GM18867 (cell line): ENCODE data around the gene NOX5.

Experiments
- ATAC-seq: cut with Tn5 transposase; IDR thresholded peaks from one replicate; pipeline ENCODE4 v1.9.1; 2021; ENCODE audit warnings: mild to moderate bottlenecking, moderate library complexity; ENCODE audit not compliant: unreplicated experiment

The NOX5 gene

DNA sequence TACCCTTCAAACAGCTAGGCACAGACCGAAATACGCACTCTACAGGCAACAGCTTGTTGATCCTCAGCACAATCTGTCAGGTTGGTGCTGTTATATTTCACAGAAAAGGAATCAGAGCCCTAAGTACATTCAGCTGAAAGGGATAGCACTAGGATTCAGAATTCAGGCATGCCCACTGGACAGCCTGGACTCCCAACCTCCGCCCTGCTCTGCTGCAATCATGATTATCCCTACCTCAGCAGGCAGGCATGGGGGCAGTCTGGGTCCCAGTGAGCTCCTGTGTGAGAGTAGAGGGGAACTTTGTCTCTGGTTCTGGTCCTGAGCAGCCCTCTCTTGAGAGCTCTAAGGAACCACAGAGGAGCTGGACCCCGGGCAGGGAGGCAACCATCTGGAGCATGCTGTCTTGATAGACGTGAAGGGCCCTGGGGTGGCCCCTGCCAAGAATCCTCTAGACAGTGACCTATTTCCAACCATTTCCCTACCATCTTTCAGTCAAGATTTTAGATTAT lies 23.4 kb upstream of the NOX5 start:
- no peak for ATAC-seq

DNA sequence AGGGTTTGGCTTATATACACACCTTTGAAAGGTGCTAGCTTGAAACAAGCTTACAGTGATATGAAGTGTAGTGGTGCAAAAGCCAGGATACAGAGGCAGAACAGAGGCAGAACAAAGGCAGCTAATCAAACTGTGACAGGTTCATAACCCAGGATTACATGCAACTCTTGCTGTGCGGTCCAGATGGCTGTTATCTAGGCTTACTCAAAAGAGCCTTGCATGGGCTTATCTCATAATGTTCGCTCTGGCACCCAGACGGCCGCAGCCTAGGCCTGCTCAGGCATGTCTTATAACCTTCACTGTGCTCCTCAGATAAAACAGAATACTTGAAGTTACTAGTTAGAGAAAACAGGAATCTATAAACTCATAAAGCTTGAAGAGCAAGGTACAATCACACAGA lies 22.8 kb upstream of the NOX5 start:
- no peak for ATAC-seq

GRCh38 chr15:68992696-68993095 lies 21.8 kb upstream of the NOX5 start:
- no peak for ATAC-seq

- no peak for ATAC-seq
Observed at GRCh38 chr15:68993276-68993675, 21.2 kb upstream of the NOX5 start.

- ATAC-seq, result no peak
Observed at GRCh38 chr15:68994149-68994548, 20.3 kb upstream of the NOX5 start.

DNA sequence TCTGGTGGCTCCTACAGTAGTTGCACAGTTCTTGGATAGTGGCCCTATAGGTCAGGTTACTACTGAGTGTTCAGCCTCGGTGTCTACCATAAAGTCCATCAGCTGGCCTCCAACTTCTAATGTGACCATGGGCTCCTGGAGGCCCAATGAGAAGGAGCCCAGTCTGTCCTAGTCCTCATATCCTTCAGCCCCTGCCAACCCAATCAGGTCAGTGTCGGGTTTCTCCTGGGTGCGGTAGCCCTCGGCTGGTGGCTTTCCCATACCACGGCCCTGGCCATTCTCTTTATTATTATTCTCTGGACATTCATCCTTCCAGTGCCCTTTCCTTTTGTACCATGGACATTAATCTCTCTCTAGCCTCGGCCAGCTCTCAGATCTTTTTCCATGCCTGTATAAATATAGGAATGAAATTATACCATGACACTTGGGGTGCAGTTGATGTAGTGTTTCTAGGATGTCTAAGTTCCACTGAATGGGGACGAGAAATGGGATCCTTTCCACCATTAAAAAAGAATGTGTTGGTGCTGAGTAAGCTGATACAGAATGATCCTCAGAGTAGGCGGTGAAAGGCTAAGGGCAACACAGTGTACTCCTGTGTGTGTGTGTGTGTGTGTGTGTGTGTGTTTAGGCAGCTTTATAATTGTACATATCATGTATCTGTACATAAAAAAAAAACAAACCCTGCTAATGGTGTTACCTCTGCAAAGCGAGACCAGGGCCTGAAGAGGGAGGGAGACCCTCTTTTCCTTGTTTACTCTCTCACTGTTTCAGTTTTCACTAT lies 19.3 kb upstream of the NOX5 start:
- ATAC-seq, result no peak

DNA sequence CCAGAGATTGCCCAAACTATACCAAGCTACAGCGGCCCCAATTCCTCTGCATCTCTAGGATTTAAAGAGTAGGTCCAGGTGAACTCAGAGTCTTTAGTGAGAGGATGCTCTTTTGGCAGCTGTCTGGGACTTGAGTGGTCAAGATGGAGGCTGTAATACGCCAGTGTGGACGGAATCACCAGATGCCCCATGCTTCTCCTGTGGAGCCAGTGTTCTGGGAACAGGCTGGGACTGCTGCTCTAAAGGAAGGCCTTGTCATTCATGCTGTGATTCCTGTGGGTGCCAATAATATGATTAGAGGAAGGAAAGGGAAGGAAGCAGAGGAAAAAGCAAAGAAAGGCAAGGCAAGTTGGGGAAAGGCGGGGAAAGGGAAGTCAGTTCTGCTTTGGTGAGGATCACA lies 17.4 kb upstream of the NOX5 start:
- no peak for ATAC-seq

DNA sequence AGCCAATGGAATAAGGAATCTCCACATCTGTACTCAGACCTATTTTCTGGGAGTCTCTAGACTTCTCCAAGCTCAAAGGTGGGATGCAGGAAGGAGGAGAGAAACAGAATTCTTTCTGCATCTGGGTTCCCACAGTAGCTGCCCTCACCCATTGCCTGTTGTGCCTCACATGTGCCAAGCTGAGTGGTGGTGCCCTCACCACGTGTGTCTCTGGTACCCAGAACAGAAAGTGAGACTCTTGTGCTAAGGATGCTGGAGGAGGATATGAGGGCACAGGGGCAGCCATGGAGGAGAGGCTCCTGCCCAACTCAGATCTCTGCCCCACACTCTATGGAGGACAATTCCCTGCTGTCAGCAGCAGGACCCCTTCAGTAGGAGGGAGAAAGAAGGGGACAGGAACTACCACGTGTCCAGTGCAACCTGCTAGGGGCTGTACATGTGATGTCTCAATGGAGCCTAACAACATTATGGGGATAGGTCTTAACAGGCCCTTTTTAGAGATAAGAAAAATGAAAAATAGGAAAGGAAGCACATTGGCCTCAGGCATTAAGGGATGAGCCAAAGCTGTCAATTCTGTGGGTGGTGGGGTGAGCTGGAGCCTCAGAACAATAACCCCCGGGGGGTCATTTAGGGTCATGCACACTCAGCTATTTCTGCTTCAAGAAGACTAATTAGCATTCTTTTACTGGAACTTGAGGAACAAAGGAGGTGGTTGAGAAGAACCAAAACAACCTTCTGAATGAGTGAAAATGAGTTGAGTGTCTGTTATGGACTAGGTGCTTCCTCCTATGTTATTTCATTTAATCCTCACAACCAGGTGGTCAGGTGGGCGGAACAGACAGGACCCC lies 16.3 kb upstream of the NOX5 start:
- no peak for ATAC-seq

- ATAC-seq, result no peak
Observed at GRCh38 chr15:68999091-68999490, 15.4 kb upstream of the NOX5 start.

DNA sequence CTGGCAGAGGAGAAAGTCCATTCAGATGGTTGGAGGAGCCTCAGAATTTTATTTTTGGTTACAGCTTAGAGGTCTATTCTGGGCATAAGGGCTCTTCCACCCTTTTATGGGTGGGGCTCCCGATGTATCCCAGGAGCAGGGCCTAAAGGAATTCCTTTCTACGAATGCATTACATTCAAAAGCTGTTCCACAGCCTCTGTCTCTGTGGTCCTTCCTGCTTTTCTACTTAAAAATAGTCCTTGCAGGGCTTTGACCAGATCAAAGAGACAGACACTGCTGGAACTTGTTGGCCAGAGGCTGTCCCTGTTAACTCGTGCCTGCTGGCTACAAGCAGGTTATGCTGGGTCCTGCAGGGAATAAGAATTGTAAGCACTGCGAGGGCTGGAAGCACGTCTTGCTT lies 14.4 kb upstream of the NOX5 start:
- ATAC-seq, result no peak

- no peak for ATAC-seq
Observed at GRCh38 chr15:69000725-69001503, 13.6 kb upstream of the NOX5 start.

DNA sequence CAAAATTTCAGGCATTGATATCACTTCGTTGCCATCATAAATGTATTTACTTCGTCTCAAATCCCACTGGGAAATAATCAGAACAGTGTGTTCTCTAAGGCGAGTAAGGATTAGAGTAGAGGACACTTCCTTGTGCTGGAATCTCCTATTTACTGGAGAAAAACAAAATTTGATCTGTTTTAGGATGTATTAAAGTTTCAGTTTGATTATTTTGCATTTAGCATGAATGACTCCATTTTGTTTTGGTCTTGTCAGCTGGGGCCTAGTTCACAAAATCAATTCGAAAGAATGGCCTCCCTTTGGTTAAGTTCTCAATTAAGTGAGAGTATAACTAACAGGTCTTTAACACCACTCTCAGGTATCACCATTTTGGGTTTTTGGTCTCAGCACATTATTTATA lies 11.7 kb upstream of the NOX5 start:
- ATAC-seq, result no peak

DNA sequence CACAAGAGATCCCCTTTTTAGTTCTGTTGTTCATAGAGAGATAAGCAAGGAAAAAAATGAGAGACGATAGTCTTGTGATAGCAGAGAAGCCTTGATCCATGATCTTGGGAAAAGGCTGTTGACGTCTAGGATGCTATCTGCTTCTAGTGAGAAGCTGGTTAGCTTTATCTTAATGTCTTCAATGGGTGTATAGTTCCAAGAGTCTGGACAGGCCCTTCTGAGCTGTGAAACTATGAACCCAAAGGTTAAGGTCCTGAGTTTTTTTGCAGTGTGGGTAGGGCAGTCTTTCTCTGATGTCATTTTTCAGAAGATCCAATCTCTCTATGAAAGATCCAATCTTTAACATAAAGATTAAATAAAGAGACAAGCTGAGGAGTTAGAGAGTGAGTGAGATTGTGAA lies 10.5 kb upstream of the NOX5 start:
- ATAC-seq, result no peak

DNA sequence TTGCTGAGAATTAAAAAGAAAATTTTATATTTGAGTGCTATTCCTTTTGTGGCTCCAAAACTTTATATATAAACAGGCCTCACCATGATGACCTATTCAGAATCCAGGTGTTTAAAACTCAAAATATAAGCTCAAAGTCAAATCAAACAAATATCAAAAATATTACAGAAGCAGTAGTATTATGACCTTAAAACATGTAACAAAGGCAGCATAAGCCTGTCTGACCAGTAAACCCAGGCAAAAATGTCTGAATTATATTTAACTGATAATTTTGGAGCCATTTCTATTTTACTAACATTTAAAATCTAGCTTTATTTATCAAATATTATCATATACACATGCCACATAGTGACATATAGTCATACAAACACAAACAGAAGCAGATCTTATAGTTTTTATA lies 6.4 kb upstream of the NOX5 start:
- no peak for ATAC-seq

GRCh38 chr15:69009341-69009740 lies 5.2 kb upstream of the NOX5 start:
- ATAC-seq, result no peak

- ATAC-seq, result no peak
Observed at GRCh38 chr15:69011641-69012040, 2.9 kb upstream of the NOX5 start.

DNA sequence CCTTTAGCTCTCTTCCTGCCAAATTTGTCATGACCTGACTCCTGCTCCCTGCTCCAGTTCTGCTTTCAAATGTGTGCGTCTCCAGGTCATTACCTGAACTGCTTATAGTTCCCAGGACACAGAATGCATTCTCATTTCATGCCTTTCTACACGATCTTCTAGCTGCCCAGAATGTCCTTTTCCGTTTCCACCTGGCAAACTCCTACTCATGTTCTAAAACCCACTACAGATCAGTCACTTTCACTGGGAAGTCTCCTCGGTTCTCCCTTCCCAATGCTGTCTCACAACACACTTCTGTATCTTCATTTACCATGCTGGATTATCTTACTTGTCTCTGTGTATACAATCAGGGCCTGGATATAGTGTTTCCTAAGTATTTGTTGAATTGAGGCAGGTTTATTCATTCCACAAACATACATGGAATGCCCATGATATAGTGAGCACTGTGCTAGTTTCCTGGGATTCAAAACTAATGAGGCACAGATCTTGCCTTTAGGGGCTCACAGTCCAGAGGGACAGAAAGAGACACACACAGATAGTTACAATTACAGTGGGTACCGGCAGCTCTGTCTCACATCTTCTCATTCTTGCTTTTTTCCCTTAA lies 1.6 kb upstream of the NOX5 start:
- no peak for ATAC-seq

- ATAC-seq, result no peak
Observed at GRCh38 chr15:69013726-69014406, 629 bp upstream of the NOX5 start.

GRCh38 chr15:69015591-69015990 lies 1.1 kb downstream of the NOX5 start:
- ATAC-seq, result no peak

GRCh38 chr15:69016021-69016595 lies 1.6 kb downstream of the NOX5 start:
- no peak for ATAC-seq
